Mucosa of descending colon (tissue), 3 donors: Measurements from ENCODE around the gene CDK6. TPM values are rescaled to one million over a fixed set of nuclear protein-coding genes. Genes with fewer than 3 reads are reported as not detected.

ENCODE experiments used
- ATAC-seq: fragments of 200-7000 bp; cut with Tn5 transposase; one replicate; pipeline ENCODE4 v1.9.1; 2020; ENCODE audit warnings: mild to moderate bottlenecking, moderate library complexity
- DNase-seq, 3 donors: peaks; one replicate each; pipeline ENCODE4 v3.0.0-alpha.2; 2020
- H3K36me3 ChIP-seq: fragments of 200-600 bp; one replicate; pipeline ENCODE4 v1.8.0; 2021; ENCODE audit warnings: low read depth, mild to moderate bottlenecking
- H3K4me1 ChIP-seq: fragments of 200-600 bp; one replicate; pipeline ENCODE4 v1.8.0; 2021; ENCODE audit warnings: low read depth, mild to moderate bottlenecking
- H3K4me3 ChIP-seq: fragments of 200-600 bp; one replicate; pipeline ENCODE4 v1.8.0; 2021; ENCODE audit warnings: mild to moderate bottlenecking
- H3K9me3 ChIP-seq: fragments of 200-600 bp; one replicate; pipeline ENCODE4 v1.8.0; 2021; ENCODE audit warnings: mild to moderate bottlenecking
- intact Hi-C, 2 donors: fragments of 100-400 bp; cut with DNase I in 1 of 2; cut with micrococcal nuclease in 1 of 2; formaldehyde crosslinking; loops; one replicate each; pipeline versions ENCODE4 v1.11.0 to v1.11.1; 2022; cut with DNase I, micrococcal nuclease
- total RNA-seq, 3 donors: library from RNA; stranded (reverse); fragmentation: NEBNext Ultra II Directional in 2 of 3; extraction: Animal tissue kit (Norgen Biotek cat#: 25700) in 2 of 3; gene quantifications; one replicate each; pipeline versions ENCODE4 v1.2.1 to v1.2.4, GENCODE V29; 2021 to 2023
- TF ChIP-seq, protein P1 (sequence below): fragments of 200-600 bp; IDR thresholded peaks from one replicate; pipeline ENCODE4 v1.8.0; 2022; ENCODE audit warnings: antibody characterized with exemption, mild to moderate bottlenecking
- donor health status: DM: no; HTN: no; CAD: no; lungs with moderate emphysema.
- donor health status: DM: no; HTN: no; CAD: no.
- donor health status: DM: no; HTN: yes; CAD: no.

The CDK6 gene
- total RNA-seq, 3 donors from 2014 or later, result 23.4 to 52.4 (median 33.1) TPM

DNA sequence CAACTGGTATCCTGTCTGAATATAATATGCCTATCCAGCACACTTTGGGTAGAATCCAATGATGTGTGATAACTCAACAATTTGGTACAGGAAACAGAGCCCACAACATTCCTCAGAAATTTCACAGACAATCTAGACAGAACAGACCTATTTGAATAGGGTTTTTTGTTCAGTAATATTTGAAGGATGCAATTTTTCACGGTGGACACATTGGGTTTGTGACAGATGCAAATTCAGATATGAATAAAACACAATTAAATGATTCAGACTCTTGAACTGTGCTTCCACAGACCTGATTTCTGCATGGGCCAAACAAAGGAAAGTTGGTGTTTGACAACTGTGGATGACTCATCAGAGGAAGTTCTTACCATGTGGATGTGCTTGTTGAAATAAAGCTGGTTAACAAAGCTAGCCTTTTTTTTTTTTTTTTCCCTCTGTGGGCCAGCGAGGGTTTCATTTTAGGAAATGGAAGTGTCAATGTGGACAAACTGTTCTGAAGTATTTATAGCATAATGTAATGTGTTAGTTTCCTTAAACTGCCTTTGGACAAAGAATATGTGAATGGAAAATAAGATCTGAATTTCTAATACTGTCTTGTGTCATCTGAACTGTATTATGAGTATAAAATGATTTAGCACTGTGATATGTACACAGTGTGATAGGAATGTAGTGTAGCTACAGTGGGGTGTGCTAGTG lies 203.0 kb downstream of the CDK6 start:
- no peaks in the 10 kb centered on the region for H3K9me3 ChIP-seq
- peak in 1 of 3 donors; percentile 50 for DNase-seq
- H3K4me3 ChIP-seq, result no peak overlapping the region
- peaks cover 35% of the 10 kb centered on the region for H3K4me1 ChIP-seq
- no peaks in the 10 kb centered on the region for H3K36me3 ChIP-seq
- intact Hi-C loops, result loop anchor here in 1 of 2 donors (10.0 kb wide), 1 partner anchor 201 kb away; the partner anchor contains the start of gene CDK6
- ATAC-seq, result peak; percentile 93
- TF ChIP-seq, protein P1, sequence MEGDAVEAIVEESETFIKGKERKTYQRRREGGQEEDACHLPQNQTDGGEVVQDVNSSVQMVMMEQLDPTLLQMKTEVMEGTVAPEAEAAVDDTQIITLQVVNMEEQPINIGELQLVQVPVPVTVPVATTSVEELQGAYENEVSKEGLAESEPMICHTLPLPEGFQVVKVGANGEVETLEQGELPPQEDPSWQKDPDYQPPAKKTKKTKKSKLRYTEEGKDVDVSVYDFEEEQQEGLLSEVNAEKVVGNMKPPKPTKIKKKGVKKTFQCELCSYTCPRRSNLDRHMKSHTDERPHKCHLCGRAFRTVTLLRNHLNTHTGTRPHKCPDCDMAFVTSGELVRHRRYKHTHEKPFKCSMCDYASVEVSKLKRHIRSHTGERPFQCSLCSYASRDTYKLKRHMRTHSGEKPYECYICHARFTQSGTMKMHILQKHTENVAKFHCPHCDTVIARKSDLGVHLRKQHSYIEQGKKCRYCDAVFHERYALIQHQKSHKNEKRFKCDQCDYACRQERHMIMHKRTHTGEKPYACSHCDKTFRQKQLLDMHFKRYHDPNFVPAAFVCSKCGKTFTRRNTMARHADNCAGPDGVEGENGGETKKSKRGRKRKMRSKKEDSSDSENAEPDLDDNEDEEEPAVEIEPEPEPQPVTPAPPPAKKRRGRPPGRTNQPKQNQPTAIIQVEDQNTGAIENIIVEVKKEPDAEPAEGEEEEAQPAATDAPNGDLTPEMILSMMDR, result no peak

DNA sequence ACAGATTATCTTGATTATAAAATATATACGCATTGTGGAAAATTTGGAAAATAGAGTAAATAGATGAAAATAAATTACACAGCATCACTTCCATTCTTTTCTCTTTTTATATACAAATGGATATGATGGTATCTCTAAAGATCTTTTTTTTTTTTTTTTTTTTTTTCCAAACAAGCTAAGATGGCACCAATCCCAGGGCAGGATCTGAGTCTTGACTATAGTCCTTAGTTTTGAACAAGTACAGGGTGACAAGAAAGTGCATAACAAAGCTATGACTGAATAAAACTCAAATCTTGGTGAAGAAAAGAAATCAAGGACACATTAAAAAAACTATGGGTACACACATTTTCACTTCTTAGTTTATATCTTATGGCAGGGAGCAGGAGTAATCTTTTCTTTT lies 203.6 kb downstream of the CDK6 start:
- no peaks in the 10 kb centered on the region for H3K9me3 ChIP-seq
- H3K36me3 ChIP-seq, result no peaks in the 10 kb centered on the region
- TF ChIP-seq, protein P1, result no peak
- ATAC-seq (no peak), DNase-seq (no peak)
- intact Hi-C loops, result loop anchor here in 1 of 2 donors (10.0 kb wide), 1 partner anchor 202 kb away; the partner anchor contains the start of gene CDK6
- H3K4me1 ChIP-seq, result peaks cover 35% of the 10 kb centered on the region
- no peak overlapping the region for H3K4me3 ChIP-seq

DNA sequence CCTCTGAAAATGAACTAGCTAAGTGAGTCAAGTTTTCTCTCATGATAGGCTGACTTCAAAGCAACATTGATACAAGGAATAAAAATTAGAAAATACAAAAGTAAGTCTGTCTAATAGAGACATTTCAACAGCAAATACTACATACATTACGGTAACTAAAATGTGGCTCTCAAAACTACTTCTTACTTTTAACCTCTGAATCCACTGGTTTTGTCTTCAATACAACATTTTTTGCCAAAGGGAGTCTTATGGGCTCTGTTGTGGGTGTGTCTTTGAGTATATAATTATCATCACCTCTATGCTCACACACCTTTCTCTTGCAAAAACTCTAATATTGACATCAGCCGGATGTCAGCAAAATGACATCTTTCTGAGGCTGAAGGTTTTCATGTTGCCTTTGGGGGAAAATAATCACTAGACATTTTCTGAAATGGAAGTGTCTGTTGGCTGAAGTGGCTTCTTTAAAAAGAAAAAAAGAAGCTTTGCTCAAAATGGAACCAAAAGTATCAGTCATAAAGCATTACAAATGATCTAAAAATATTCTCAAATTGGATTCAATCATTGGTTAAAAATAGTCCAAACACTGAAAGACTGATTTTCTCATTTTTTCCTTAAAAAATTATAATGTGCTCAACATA lies 204.4 kb downstream of the CDK6 start:
- Histone ChIP-seq H3K9me3 (no peaks in the 10 kb centered on the region), H3K4me1 (peaks cover 35% of the 10 kb centered on the region), H3K4me3 (no peak overlapping the region), H3K36me3 (no peaks in the 10 kb centered on the region)
- DNase-seq (no peak), ATAC-seq (no peak)
- intact Hi-C loops, result loop anchor here in 1 of 2 donors (10.0 kb wide), 1 partner anchor 203 kb away; the partner anchor contains the start of gene CDK6
- TF ChIP-seq, protein P1, result no peak

DNA sequence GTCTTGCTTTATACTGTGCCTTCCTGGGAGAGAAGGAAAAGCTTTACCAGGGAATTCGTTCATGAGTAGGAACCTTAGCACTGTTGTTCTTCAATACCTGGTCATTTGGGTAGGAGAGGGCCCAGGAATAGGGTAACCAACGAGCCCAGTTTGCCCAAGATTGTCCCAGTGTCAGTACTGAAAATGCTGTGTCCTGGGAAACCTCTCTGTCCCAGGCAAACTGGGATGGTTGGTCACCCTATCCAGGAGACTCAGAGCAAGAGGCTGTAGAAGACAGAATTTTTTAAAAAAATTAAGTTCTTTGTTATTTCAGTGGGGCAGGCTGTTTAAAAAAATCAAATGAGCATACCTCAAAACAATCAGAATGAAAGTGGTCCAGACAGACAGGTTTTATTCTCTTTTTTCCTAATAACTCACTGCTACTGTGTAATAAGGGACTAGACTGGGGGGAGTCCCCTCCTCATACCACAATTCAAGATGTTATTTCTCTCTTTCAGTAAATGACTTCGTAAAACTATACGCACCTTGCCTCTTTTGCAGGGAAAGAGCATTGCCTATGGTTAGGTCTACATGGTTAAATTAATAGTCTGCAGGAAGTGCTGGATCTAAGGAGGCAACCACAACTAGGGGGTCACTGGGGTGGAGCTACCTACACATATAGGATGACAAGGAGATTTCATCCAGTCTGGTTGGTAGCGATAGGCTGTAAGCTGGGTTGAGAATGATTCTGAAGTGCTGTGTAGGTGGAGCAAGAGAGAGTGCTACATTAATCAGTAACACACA lies 205.1 kb downstream of the CDK6 start:
- Histone ChIP-seq H3K36me3 (no peaks in the 10 kb centered on the region), H3K4me1 (peaks cover 35% of the 10 kb centered on the region), H3K4me3 (no peak overlapping the region), H3K9me3 (no peaks in the 10 kb centered on the region)
- TF ChIP-seq, protein P1, result no peak
- ATAC-seq, result peak; percentile 21
- intact Hi-C loops, result loop anchor here in 1 of 2 donors (10.0 kb wide), 1 partner anchor 204 kb away; the partner anchor contains the start of gene CDK6
- no peak for DNase-seq

DNA sequence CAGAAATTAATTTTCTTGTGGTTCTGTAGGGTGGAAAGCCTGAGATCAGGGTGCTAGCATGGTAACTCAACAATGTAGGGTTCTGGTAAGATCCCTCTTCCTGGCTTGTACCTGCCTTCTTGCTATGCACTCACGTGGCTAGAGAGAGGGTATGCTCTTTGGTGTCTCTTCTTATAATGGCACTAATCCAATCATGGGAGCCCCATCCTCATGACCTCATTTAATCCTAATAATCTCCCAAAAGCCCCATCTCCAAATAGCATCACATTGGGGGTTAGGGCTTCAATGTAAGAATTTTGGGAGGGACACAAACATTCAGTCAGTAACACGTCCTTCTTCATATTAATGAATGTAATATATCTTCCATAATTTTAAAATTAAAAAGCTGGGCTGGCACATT lies 206.6 kb downstream of the CDK6 start:
- ATAC-seq (no peak), DNase-seq (no peak)
- Histone ChIP-seq H3K36me3 (no peaks in the 10 kb centered on the region), H3K4me1 (peaks cover 20% of the 10 kb centered on the region), H3K9me3 (no peaks in the 10 kb centered on the region), H3K4me3 (no peak overlapping the region)
- intact Hi-C loops, result loop anchor here (10.0 kb wide), 3 partner anchors 55 to 205 kb away; partner anchors contain the start of gene CDK6 (in 1 of the 2)
- TF ChIP-seq, protein P1, result no peak
